ENCODE data around the gene AGMO.

GRCh38 chr7:15498465-15498864, 63.4 kb downstream of the AGMO start:
- TF ChIP-seq HNF4A (conservative IDR thresholded peaks at IDR 0.05) (no peak), ATF3 (IDR thresholded peaks at IDR 0.05) (no peak), RAD21 (IDR thresholded peaks at IDR 0.05) (no peak), CTCF (IDR thresholded peaks at IDR 0.05; ENCODE audit: low read depth, low read length, missing input control) (no peak), REST (IDR thresholded peaks at IDR 0.05) (no peak), MAX (IDR thresholded peaks at IDR 0.05) (no peak), ZBTB33 (IDR thresholded peaks at IDR 0.05) (no peak), TAF1 (conservative IDR thresholded peaks at IDR 0.05) (no peak), EGR1 (IDR thresholded peaks at IDR 0.05; ENCODE audit: low read depth in 2 of 2) (no peak), YY1 (IDR thresholded peaks at IDR 0.05) (no peak), SP1 (IDR thresholded peaks at IDR 0.05) (no peak), GABPA (IDR thresholded peaks at IDR 0.05 in 1 of 2, conservative IDR thresholded peaks at IDR 0.05 in 1 of 2) (no peak), RXRA (IDR thresholded peaks at IDR 0.05) (no peak), FOXA1 (IDR thresholded peaks at IDR 0.05) (no peak)

Measured in liver (tissue), 3 donors.